Loucy (cell line): ENCODE results near the gene TMEM115.
A peak's percentile ranks its signal among the peaks of the same experiment; 100 is the strongest.

Source experiments
- H2AFZ ChIP-seq: fragments of 200-600 bp; sonication (generic); 2 replicates; pipeline ENCODE4 v1.6.0; 2016; ENCODE audit warnings: antibody characterized with exemption, mild to moderate bottlenecking, low read length, moderate library complexity
- H3F3A ChIP-seq: fragments of 200-600 bp; 2 replicates; pipeline ENCODE4 v1.6.0; 2016; ENCODE audit warnings: antibody characterized with exemption, low read depth, mild to moderate bottlenecking
- H3K27me3 ChIP-seq: fragments of 200-600 bp; sonication (generic); 2 replicates; pipeline ENCODE4 v1.6.1; 2014; ENCODE audit warnings: low read length, mild to moderate bottlenecking; ENCODE audit not compliant: insufficient read depth, poor library complexity, severe bottlenecking
- H3K36me3 ChIP-seq: fragments of 200-600 bp; sonication (generic); 2 replicates; pipeline ENCODE4 v1.6.1; 2016; ENCODE audit warnings: low read length; ENCODE audit not compliant: insufficient read depth
- H3K4me1 ChIP-seq: fragments of 200-600 bp; sonication (generic); 2 replicates; pipeline ENCODE4 v1.5.1; 2014; ENCODE audit warnings: low read length, mild to moderate bottlenecking; ENCODE audit not compliant: insufficient read depth, poor library complexity, severe bottlenecking
- H3K4me2 ChIP-seq: fragments of 200-600 bp; sonication (generic); 2 replicates; pipeline ENCODE4 v1.6.0; 2014; ENCODE audit warnings: antibody characterized with exemption, low read length, low read depth, mild to moderate bottlenecking; ENCODE audit not compliant: poor library complexity, severe bottlenecking
- H3K4me3 ChIP-seq: fragments of 200-600 bp; sonication (generic); 2 replicates; pipeline ENCODE4 v1.5.1; 2014; ENCODE audit warnings: low read length, mild to moderate bottlenecking, mixed read lengths; ENCODE audit not compliant: poor library complexity, severe bottlenecking
- H3K79me2 ChIP-seq: fragments of 200-600 bp; sonication (generic); 2 replicates; pipeline ENCODE4 v1.6.1; 2014; ENCODE audit warnings: low read length; ENCODE audit not compliant: insufficient read depth
- H3K9ac ChIP-seq: fragments of 200-600 bp; sonication (generic); 2 replicates; pipeline ENCODE4 v1.6.0; 2014; ENCODE audit warnings: mild to moderate bottlenecking, low read depth, low read length, moderate library complexity; ENCODE audit not compliant: poor library complexity, severe bottlenecking
- H3K9me2 ChIP-seq: fragments of 200-600 bp; sonication (generic); replicated peaks from 2 replicates; pipeline ENCODE4 v1.6.1; 2016; ENCODE audit warnings: low read depth, low read length, mixed read lengths
- H3K9me3 ChIP-seq: fragments of 200-600 bp; sonication (generic); 2 replicates; pipeline ENCODE4 v1.6.1; 2014; ENCODE audit warnings: mild to moderate bottlenecking, antibody characterized with exemption, low read length, low read depth; ENCODE audit not compliant: insufficient read depth
- H4K20me1 ChIP-seq: fragments of 200-600 bp; sonication (generic); 2 replicates; pipeline ENCODE4 v1.6.0; 2014; ENCODE audit warnings: antibody characterized with exemption, low read length, mild to moderate bottlenecking; ENCODE audit not compliant: insufficient read depth, poor library complexity, severe bottlenecking
- EZH2phosphoT487 ChIP-seq: fragments of 200-600 bp; IDR thresholded peaks from 2 replicates; pipeline ENCODE4 v1.6.1; 2018; ENCODE audit warnings: antibody characterized with exemption, mild to moderate bottlenecking, moderate library complexity, borderline replicate concordance
- TF ChIP-seq, protein P1 (sequence below): fragments of 200-600 bp; sonication (generic); conservative IDR thresholded peaks from 2 replicates; pipeline ENCODE4 v1.5.1; 2014; ENCODE audit warnings: mild to moderate bottlenecking, antibody characterized with exemption, low read length

Gene TMEM115

GRCh38 chr3:50358355-50358910 is 888 bp downstream of the TMEM115 start:
- H3K9me3 ChIP-seq: no peaks in the 10 kb centered on the region
- peaks cover 9% of the 10 kb centered on the region; the same call in 1 of the 2 replicates for H3K36me3 ChIP-seq
- H3K4me1 ChIP-seq: peaks cover 34% of the 10 kb centered on the region
- H3K27me3 ChIP-seq: no peaks in the 10 kb centered on the region
- peak overlapping the region; percentile 92 for H3K4me2 ChIP-seq
- peak overlapping the region; percentile 78 for H3K4me3 ChIP-seq
- peak overlapping the region; percentile 84 for H3K9ac ChIP-seq
- H3F3A ChIP-seq: no peaks in the 10 kb centered on the region
- TF ChIP-seq, protein P1, sequence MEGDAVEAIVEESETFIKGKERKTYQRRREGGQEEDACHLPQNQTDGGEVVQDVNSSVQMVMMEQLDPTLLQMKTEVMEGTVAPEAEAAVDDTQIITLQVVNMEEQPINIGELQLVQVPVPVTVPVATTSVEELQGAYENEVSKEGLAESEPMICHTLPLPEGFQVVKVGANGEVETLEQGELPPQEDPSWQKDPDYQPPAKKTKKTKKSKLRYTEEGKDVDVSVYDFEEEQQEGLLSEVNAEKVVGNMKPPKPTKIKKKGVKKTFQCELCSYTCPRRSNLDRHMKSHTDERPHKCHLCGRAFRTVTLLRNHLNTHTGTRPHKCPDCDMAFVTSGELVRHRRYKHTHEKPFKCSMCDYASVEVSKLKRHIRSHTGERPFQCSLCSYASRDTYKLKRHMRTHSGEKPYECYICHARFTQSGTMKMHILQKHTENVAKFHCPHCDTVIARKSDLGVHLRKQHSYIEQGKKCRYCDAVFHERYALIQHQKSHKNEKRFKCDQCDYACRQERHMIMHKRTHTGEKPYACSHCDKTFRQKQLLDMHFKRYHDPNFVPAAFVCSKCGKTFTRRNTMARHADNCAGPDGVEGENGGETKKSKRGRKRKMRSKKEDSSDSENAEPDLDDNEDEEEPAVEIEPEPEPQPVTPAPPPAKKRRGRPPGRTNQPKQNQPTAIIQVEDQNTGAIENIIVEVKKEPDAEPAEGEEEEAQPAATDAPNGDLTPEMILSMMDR: no peak
- no peak for TF ChIP-seq EZH2phosphoT487
- no peak overlapping the region for H2AFZ ChIP-seq
- H4K20me1 ChIP-seq: peaks cover 38% of the 10 kb centered on the region
- peaks cover 45% of the 10 kb centered on the region for H3K79me2 ChIP-seq
- no peaks in the 10 kb centered on the region for H3K9me2 ChIP-seq

- Histone ChIP-seq H3K36me3 (peaks cover 9% of the 10 kb centered on the region; the same call in 1 of the 2 replicates), H3K4me1 (peaks cover 34% of the 10 kb centered on the region), H3K27me3 (no peaks in the 10 kb centered on the region), H3K4me3 (peak overlapping the region; percentile 78), H3K4me2 (peak overlapping the region; percentile 92), H3K79me2 (peaks cover 45% of the 10 kb centered on the region), H3K9me3 (no peaks in the 10 kb centered on the region), H3K9me2 (no peaks in the 10 kb centered on the region), H3F3A (no peaks in the 10 kb centered on the region), H2AFZ (no peak overlapping the region), H4K20me1 (peaks cover 43% of the 10 kb centered on the region), H3K9ac (peak overlapping the region; percentile 84)
- TF ChIP-seq, protein P1: no peak
- TF ChIP-seq EZH2phosphoT487: no peak
These were observed 1.8 kb downstream of the TMEM115 start for GRCh38 chr3:50357481-50357880.

DNA sequence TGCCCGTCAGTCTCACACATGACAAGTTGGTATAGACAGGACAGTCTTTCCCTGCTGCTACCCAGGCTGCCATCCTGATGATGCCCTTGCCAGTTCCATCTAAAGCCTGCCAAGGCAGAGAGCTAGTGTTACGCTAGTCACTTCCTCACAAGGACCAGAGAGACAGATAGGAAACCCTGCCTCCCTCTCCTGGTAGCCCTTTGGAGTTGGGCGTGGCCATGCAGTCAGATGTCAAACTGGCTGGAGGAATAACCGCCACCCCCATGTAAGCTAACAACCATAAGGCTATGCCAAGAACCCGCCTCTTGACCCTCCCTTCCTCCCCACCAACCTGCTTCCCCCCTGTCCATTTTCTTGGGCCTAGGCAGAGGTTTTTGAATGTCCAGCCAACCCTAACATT is 2.8 kb downstream of the TMEM115 start:
- Histone ChIP-seq H2AFZ (no peak overlapping the region), H3F3A (no peaks in the 10 kb centered on the region), H3K4me1 (peaks cover 36% of the 10 kb centered on the region), H3K4me2 (peak overlapping the region; percentile 92), H3K27me3 (no peaks in the 10 kb centered on the region), H3K36me3 (peaks cover 9% of the 10 kb centered on the region; the same call in 1 of the 2 replicates), H3K4me3 (peak overlapping the region; percentile 78), H3K79me2 (peaks cover 50% of the 10 kb centered on the region), H3K9ac (peak overlapping the region; percentile 84), H3K9me2 (no peaks in the 10 kb centered on the region), H4K20me1 (peaks cover 43% of the 10 kb centered on the region), H3K9me3 (no peaks in the 10 kb centered on the region)
- TF ChIP-seq, protein P1: no peak
- TF ChIP-seq EZH2phosphoT487: no peak
